HCT116 (cell line): Measurements from ENCODE around the gene TEPSIN. TPM values are rescaled to one million over a fixed set of nuclear protein-coding genes. Genes with fewer than 3 reads are reported as not detected.

Experiments
- ATAC-seq: fragments of 200-7000 bp; cut with Tn5 transposase; 2 replicates; pipeline ENCODE4 v1.9.1; 2020; ENCODE audit warnings: mild to moderate bottlenecking, moderate library complexity
- BruUV-seq: library from RNA; stranded (reverse); fragments of 400-500 nt; replicated peaks from 2 replicates; lab custom pipeline; 2021; lab: Mats Ljungman, UMichigan
- CTCF ChIA-PET: fragments of 300-600 bp; sonication (Branson Sonifier 250); formaldehyde crosslinking; loops from one replicate; lab custom pipeline; 2021; ENCODE audit warnings: antibody characterized with exemption; lab: Charles Lee
- POLR2A ChIA-PET: fragments of 300-600, 350-600 bp; sonication (Branson Sonifier 250); formaldehyde crosslinking; loops from one replicate; lab custom pipeline; 2021; ENCODE audit warnings: antibody characterized with exemption; lab: Charles Lee
- RAD21 ChIA-PET, 2 experiments: fragments of 300-600 bp; sonication (Branson Sonifier 250); formaldehyde crosslinking; loops; one replicate each; lab custom pipeline; 2023; ENCODE audit warnings: low total read pairs in 2 of 2; ENCODE audit not compliant: uncharacterized antibody in 2 of 2, unreplicated experiment in 2 of 2, low non-redundant PET in 1 of 2; lab: Charles Lee
- DNase-seq: peaks from one replicate; pipeline ENCODE4 v3.0.0-alpha.2; 2010; ENCODE audit warnings: low read depth, low spot score
- H2AFZ ChIP-seq: fragments of 200-600 bp; shearing (Covaris generic), sonication (generic); 2 replicates; pipeline ENCODE4 v1.6.1; 2017; ENCODE audit warnings: low read depth, mixed run types, mixed read lengths, antibody characterized with exemption, low read length; ENCODE audit not compliant: poor library complexity, severe bottlenecking
- H3K27ac ChIP-seq: 2 replicates; pipeline ENCODE4 v1.5.1; 2012; ENCODE audit warnings: low read depth, low read length
- H3K27me3 ChIP-seq: fragments of 200-600 bp; sonication (generic); 2 replicates; pipeline ENCODE4 v1.6.1; 2016; ENCODE audit warnings: mixed run types, low read length, mixed read lengths; ENCODE audit not compliant: insufficient read depth
- H3K36me3 ChIP-seq, 2 experiments: fragments of 200-500 bp in 1 of 2; fragments of 200-600 bp in 1 of 2; sonication (Bioruptor generic) in 1 of 2; sonication (generic) in 1 of 2; 2 replicates each; pipeline versions ENCODE4 v1.5.1 to v1.6.1; 2014 to 2016; ENCODE audit warnings: low read length in 2 of 2, inconsistent platforms in 1 of 2, mixed read lengths in 1 of 2, mixed run types in 1 of 2; ENCODE audit not compliant: insufficient read depth in 2 of 2, control insufficient read depth in 1 of 2
- H3K4me1 ChIP-seq, 2 experiments: fragments of 200-600 bp in 1 of 2; sonication (generic) in 1 of 2; 2 replicates each; pipeline versions ENCODE4 v1.5.1 to v1.6.1; 2012 to 2017; ENCODE audit warnings: low read length in 2 of 2, inconsistent platforms in 1 of 2, mild to moderate bottlenecking in 1 of 2, mixed read lengths in 1 of 2, mixed run types in 1 of 2, moderate library complexity in 1 of 2; ENCODE audit not compliant: insufficient read depth in 2 of 2, control insufficient read depth in 1 of 2
- H3K4me2 ChIP-seq: fragments of 200-600 bp; sonication (generic); 2 replicates; pipeline ENCODE4 v1.6.1; 2017; ENCODE audit warnings: mixed run types, low read length, mixed read lengths
- H3K4me3 ChIP-seq, 2 experiments: fragments of 200-600 bp in 1 of 2; sonication (generic) in 1 of 2; replicated peaks in 1 of 2; 2 replicates each; pipeline ENCODE4 v1.5.1; 2011 to 2016; ENCODE audit warnings: low read length in 2 of 2, control low read depth in 1 of 2, low read depth in 1 of 2, mild to moderate bottlenecking in 1 of 2, mixed read lengths in 1 of 2, mixed run types in 1 of 2
- H3K79me2 ChIP-seq: fragments of 200-600 bp; sonication (generic); 2 replicates; pipeline ENCODE4 v1.6.1; 2017; ENCODE audit warnings: mild to moderate bottlenecking, mixed run types, low read length, moderate library complexity, mixed read lengths; ENCODE audit not compliant: insufficient read depth
- H3K9ac ChIP-seq: fragments of 200-600 bp; sonication (generic); 2 replicates; pipeline ENCODE4 v1.6.1; 2016; ENCODE audit warnings: low read length, mixed read lengths
- H3K9me2 ChIP-seq: fragments of 200-600 bp; sonication (generic), shearing (Covaris generic); 2 replicates; pipeline ENCODE4 v1.6.1; 2017; ENCODE audit warnings: mixed run types, mild to moderate bottlenecking, moderate library complexity; ENCODE audit not compliant: insufficient read depth
- H3K9me3 ChIP-seq, 2 experiments: fragments of 200-500 bp in 1 of 2; fragments of 200-600 bp in 1 of 2; sonication (Bioruptor generic) in 1 of 2; sonication (generic) in 1 of 2; 2 replicates each; pipeline ENCODE4 v1.6.1; 2014 to 2017; ENCODE audit warnings: low read length in 2 of 2, mixed read lengths in 2 of 2, inconsistent platforms in 1 of 2, low read depth in 1 of 2, mild to moderate bottlenecking in 1 of 2, mixed run types in 1 of 2, moderate library complexity in 1 of 2; ENCODE audit not compliant: control insufficient read depth in 1 of 2, insufficient read depth in 1 of 2
- H4K20me1 ChIP-seq: fragments of 200-600 bp; sonication (generic), shearing (Covaris generic); 2 replicates; pipeline ENCODE4 v1.6.1; 2017; ENCODE audit warnings: mixed run types, mild to moderate bottlenecking, moderate library complexity; ENCODE audit not compliant: insufficient read depth
- ATF3 ChIP-seq: IDR thresholded peaks from 2 replicates; pipeline ENCODE4 v1.6.1; 2012
- CBX3 ChIP-seq: IDR thresholded peaks from 2 replicates; pipeline ENCODE4 v1.6.1; 2012; ENCODE audit warnings: low read depth
- CEBPB ChIP-seq: IDR thresholded peaks from 2 replicates; pipeline ENCODE4 v1.6.1; 2012; ENCODE audit warnings: low read depth
- EGR1 ChIP-seq: IDR thresholded peaks from 2 replicates; pipeline ENCODE4 v1.6.1; 2012; ENCODE audit warnings: low read depth
- EZH2 ChIP-seq: fragments of 200-600 bp; sonication (generic); IDR thresholded peaks from 2 replicates; pipeline ENCODE4 v1.6.1; 2017; ENCODE audit warnings: antibody characterized with exemption, mixed run types
- EZH2phosphoT487 ChIP-seq: fragments of 200-600 bp; IDR thresholded peaks from 2 replicates; pipeline ENCODE4 v1.6.1; 2018; ENCODE audit warnings: antibody characterized with exemption, borderline replicate concordance
- FOSL1 ChIP-seq: IDR thresholded peaks from 2 replicates; pipeline ENCODE4 v1.6.1; 2012; ENCODE audit warnings: low read depth
- JUND ChIP-seq: IDR thresholded peaks from 2 replicates; pipeline ENCODE4 v1.6.1; 2012
- POLR2A ChIP-seq: IDR thresholded peaks from 2 replicates; pipeline ENCODE4 v1.7.0; 2011; ENCODE audit warnings: borderline replicate concordance; ENCODE audit not compliant: insufficient read depth, insufficient read length; ENCODE audit errors: extremely low read depth
- RAD21 ChIP-seq: IDR thresholded peaks from 2 replicates; pipeline ENCODE4 v1.6.1; 2012; ENCODE audit warnings: low read depth, mild to moderate bottlenecking
- REST ChIP-seq: IDR thresholded peaks from 2 replicates; pipeline ENCODE4 v1.6.1; 2012; ENCODE audit warnings: low read depth
- SP1 ChIP-seq: IDR thresholded peaks from 2 replicates; pipeline ENCODE4 v1.6.1; 2012; ENCODE audit warnings: low read depth
- TCF7L2 ChIP-seq: IDR thresholded peaks from 2 replicates; pipeline ENCODE4 v1.7.0; 2011; ENCODE audit warnings: borderline replicate concordance, inconsistent platforms; ENCODE audit not compliant: insufficient read depth, insufficient read length; ENCODE audit errors: extremely low read depth
- YY1 ChIP-seq: IDR thresholded peaks from 2 replicates; pipeline ENCODE4 v1.6.1; 2011; ENCODE audit warnings: low read length, low read depth, moderate library complexity, mild to moderate bottlenecking; ENCODE audit not compliant: insufficient replicate concordance; ENCODE audit errors: extremely low read depth
- ZBTB33 ChIP-seq: IDR thresholded peaks from 2 replicates; pipeline ENCODE4 v1.6.1; 2011; ENCODE audit warnings: mild to moderate bottlenecking, low read length, moderate library complexity; ENCODE audit not compliant: insufficient replicate concordance; ENCODE audit errors: extremely low read depth
- ZFX ChIP-seq: fragments of 450-650 bp; IDR thresholded peaks from 2 replicates; pipeline ENCODE4 v1.6.1; 2017
- ZNF274 ChIP-seq: fragments of 200-500 bp; sonication (Bioruptor generic); IDR thresholded peaks from 2 replicates; pipeline ENCODE4 v1.6.1; 2014; ENCODE audit warnings: mild to moderate bottlenecking, low read depth, low read length, inconsistent platforms
- intact Hi-C: fragments of 100-400 bp; cut with micrococcal nuclease; formaldehyde crosslinking; loops from 2 replicates; pipeline ENCODE4 v1.10.0; 2022
- total RNA-seq: library from RNA; stranded (reverse); gene quantifications from one replicate; pipeline ENCODE4 v1.2.1, GENCODE V29; 2021; ENCODE audit not compliant: unreplicated experiment

Gene TEPSIN
- total RNA-seq, 1 experiment from 2014 or later, result 50.6 TPM

GRCh38 chr17:81212365-81212764 lies 26.5 kb downstream of the TEPSIN start:
- no peaks in the 10 kb centered on the region for H3K27me3 ChIP-seq
- DNase-seq (no peak), ATAC-seq (no peak)
- no peaks in the 10 kb centered on the region; a peak in 1 of 4 replicates for H3K36me3 ChIP-seq
- ChIA-PET CTCF (no interaction called here), RAD21 (no interaction called here), POLR2A (no interaction called here)
- no TSS peak for BruUV-seq
- no peak overlapping the region for H3K4me3 ChIP-seq
- no peak overlapping the region for H3K9ac ChIP-seq
- no peaks in the 10 kb centered on the region for H4K20me1 ChIP-seq
- H3K9me2 ChIP-seq, result no peaks in the 10 kb centered on the region
- TF ChIP-seq FOSL1 (no peak), SP1 (no peak), ZBTB33 (no peak), CEBPB (no peak), EZH2 (no peak), CBX3 (no peak), RAD21 (no peak), ZNF274 (no peak), ZFX (no peak), POLR2A (no peak), YY1 (no peak), EGR1 (no peak), TCF7L2 (no peak), EZH2phosphoT487 (no peak), JUND (no peak), REST (no peak), ATF3 (no peak)
- H3K9me3 ChIP-seq, result no peaks in the 10 kb centered on the region
- no peak overlapping the region for H2AFZ ChIP-seq
- H3K27ac ChIP-seq, result no peak overlapping the region
- no peak overlapping the region for H3K4me2 ChIP-seq
- intact Hi-C loops, result no loop called here
- H3K4me1 ChIP-seq, result no peaks in the 10 kb centered on the region
- no peaks in the 10 kb centered on the region for H3K79me2 ChIP-seq
